Skin epidermis (tissue), 12 donors: Measurements from ENCODE around the gene ZNF429.
"Not testable (repeated sequence)": the region's sequence is repeated elsewhere in the genome, so short reads cannot be mapped to it uniquely, and the experiment has no call there.

Experiments
- H3K27ac ChIP-seq, 21 experiments: fragments of 200-600 bp; sonication (generic) in 11 of 21; one replicate each; pipeline ENCODE4 v1.5.0; 2020; ENCODE audit warnings: mild to moderate bottlenecking in 3 of 21, inconsistent platforms in 2 of 21, moderate library complexity in 2 of 21
- H3K4me3 ChIP-seq, 7 experiments: fragments of 200-600 bp; sonication (generic) in 2 of 7; one replicate each; pipeline ENCODE4 v1.5.0; 2020; ENCODE audit warnings: inconsistent platforms in 2 of 7, mild to moderate bottlenecking in 2 of 7, moderate library complexity in 1 of 7

The ZNF429 gene

GRCh38 chr19:21511058-21511457 is 5.7 kb downstream of the ZNF429 start:
- H3K4me3 ChIP-seq, H3K27ac ChIP-seq: not testable (repeated sequence)

- not testable (repeated sequence) for H3K4me3 ChIP-seq, H3K27ac ChIP-seq
Measured at GRCh38 chr19:21512609-21513008, 7.2 kb downstream of the ZNF429 start.

GRCh38 chr19:21513651-21514050 is 8.2 kb downstream of the ZNF429 start:
- no peak overlapping the region for H3K4me3 ChIP-seq
- H3K27ac ChIP-seq = no peak overlapping the region

- Histone ChIP-seq H3K4me3 (no peak overlapping the region), H3K27ac (no peak overlapping the region)
Measured at GRCh38 chr19:21519488-21519887, 14.1 kb downstream of the ZNF429 start.

GRCh38 chr19:21532904-21533303 is 27.5 kb downstream of the ZNF429 start:
- Histone ChIP-seq H3K27ac (no peak overlapping the region), H3K4me3 (no peak overlapping the region)

GRCh38 chr19:21536741-21537290 is 31.4 kb downstream of the ZNF429 start:
- H3K27ac ChIP-seq = not testable (repeated sequence)

GRCh38 chr19:21559444-21559843 is 54.0 kb downstream of the ZNF429 start:
- no peak overlapping the region for H3K27ac ChIP-seq
- H3K4me3 ChIP-seq = no peak overlapping the region

More at GRCh38 chr19:21536741-21537290, 31.4 kb downstream of the ZNF429 start:
- H3K4me3 ChIP-seq = not testable (repeated sequence)

- H3K27ac ChIP-seq = no peak overlapping the region
- H3K4me3 ChIP-seq = no peak overlapping the region
Measured at GRCh38 chr19:21564406-21564805, 59.0 kb downstream of the ZNF429 start.

GRCh38 chr19:21566073-21566472 is 60.7 kb downstream of the ZNF429 start:
- no peak overlapping the region for H3K27ac ChIP-seq
- H3K4me3 ChIP-seq = no peak overlapping the region

- peak overlapping the region in 2 of 7 experiments; percentile 4 to 24 for H3K4me3 ChIP-seq
- H3K27ac ChIP-seq = not testable (repeated sequence)
Measured at GRCh38 chr19:21567806-21568205, 62.4 kb downstream of the ZNF429 start.

- Histone ChIP-seq H3K4me3 (peak overlapping the region in 5 of 7 experiments; percentile 28 to 66 (median 47)), H3K27ac (peak overlapping the region in 14 of 21 experiments; percentile 56 to 81 (median 74))
Measured at GRCh38 chr19:21568816-21569493, 63.6 kb downstream of the ZNF429 start.

- Histone ChIP-seq H3K4me3 (peak overlapping the region in 3 of 7 experiments; percentile 39 to 66 (median 47)), H3K27ac (peak overlapping the region in 11 of 21 experiments; percentile 20 to 75 (median 65))
Measured at GRCh38 chr19:21569494-21569865, 64.1 kb downstream of the ZNF429 start.

GRCh38 chr19:21571316-21571715 is 65.9 kb downstream of the ZNF429 start:
- Histone ChIP-seq H3K4me3 (no peak overlapping the region), H3K27ac (no peak overlapping the region)

GRCh38 chr19:21574607-21575006 is 69.2 kb downstream of the ZNF429 start:
- Histone ChIP-seq H3K4me3 (no peak overlapping the region), H3K27ac (no peak overlapping the region)

GRCh38 chr19:21576481-21576880 is 71.1 kb downstream of the ZNF429 start:
- Histone ChIP-seq H3K4me3 (no peak overlapping the region), H3K27ac (no peak overlapping the region)

- Histone ChIP-seq H3K27ac (no peak overlapping the region), H3K4me3 (no peak overlapping the region)
Measured at GRCh38 chr19:21580101-21580500, 74.7 kb downstream of the ZNF429 start.

- no peak overlapping the region for H3K4me3 ChIP-seq
- no peak overlapping the region for H3K27ac ChIP-seq
Measured at GRCh38 chr19:21580818-21581217, 75.4 kb downstream of the ZNF429 start.

GRCh38 chr19:21581646-21582240 is 76.3 kb downstream of the ZNF429 start:
- H3K4me3 ChIP-seq = no peak overlapping the region
- no peak overlapping the region for H3K27ac ChIP-seq

- Histone ChIP-seq H3K4me3 (no peak overlapping the region), H3K27ac (no peak overlapping the region)
Measured at GRCh38 chr19:21584537-21584936, 79.1 kb downstream of the ZNF429 start.

GRCh38 chr19:21585281-21585890 is 80.0 kb downstream of the ZNF429 start:
- H3K4me3 ChIP-seq = no peak overlapping the region
- no peak overlapping the region for H3K27ac ChIP-seq
